GM18519 (cell line): ENCODE measurements around the gene ZNRF2.
"Not testable (repeated sequence)": the region's sequence is repeated elsewhere in the genome, so short reads cannot be mapped to it uniquely, and the experiment has no call there.

Source experiments
- ATAC-seq: cut with Tn5 transposase; IDR thresholded peaks from one replicate; pipeline ENCODE4 v1.9.1; 2021; ENCODE audit warnings: mild to moderate bottlenecking, moderate library complexity; ENCODE audit not compliant: unreplicated experiment, low FRiP score

Gene ZNRF2

GRCh38 chr7:30285536-30286284 lies 1.3 kb downstream of the ZNRF2 start:
- no peak for ATAC-seq

- ATAC-seq = no peak
These were observed 2.4 kb downstream of the ZNRF2 start for GRCh38 chr7:30286749-30287148.

GRCh38 chr7:30287625-30288024 lies 3.2 kb downstream of the ZNRF2 start:
- ATAC-seq = not testable (repeated sequence)

GRCh38 chr7:30289634-30290033 lies 5.2 kb downstream of the ZNRF2 start:
- ATAC-seq = not testable (repeated sequence)

- ATAC-seq = not testable (repeated sequence)
These were observed 5.9 kb downstream of the ZNRF2 start for GRCh38 chr7:30290317-30290716.

GRCh38 chr7:30292416-30293038 lies 8.1 kb downstream of the ZNRF2 start:
- not testable (repeated sequence) for ATAC-seq

GRCh38 chr7:30296304-30296703 lies 11.9 kb downstream of the ZNRF2 start:
- ATAC-seq = not testable (repeated sequence)

- not testable (repeated sequence) for ATAC-seq
These were observed 13.1 kb downstream of the ZNRF2 start for GRCh38 chr7:30297499-30297898.

GRCh38 chr7:30298409-30298808 lies 14.0 kb downstream of the ZNRF2 start:
- ATAC-seq = not testable (repeated sequence)

GRCh38 chr7:30301751-30302150 lies 17.4 kb downstream of the ZNRF2 start:
- no peak for ATAC-seq

- ATAC-seq = no peak
These were observed 18.4 kb downstream of the ZNRF2 start for GRCh38 chr7:30302656-30303311.

- no peak for ATAC-seq
These were observed 19.1 kb downstream of the ZNRF2 start for GRCh38 chr7:30303312-30304039.

GRCh38 chr7:30304177-30304884 lies 19.9 kb downstream of the ZNRF2 start:
- ATAC-seq = no peak

GRCh38 chr7:30306976-30307375 lies 22.6 kb downstream of the ZNRF2 start:
- ATAC-seq = no peak

- ATAC-seq = no peak
These were observed 24.0 kb downstream of the ZNRF2 start for GRCh38 chr7:30308389-30308788.

- ATAC-seq = no peak
These were observed 24.9 kb downstream of the ZNRF2 start for GRCh38 chr7:30309302-30309701.

- no peak for ATAC-seq
These were observed 25.5 kb downstream of the ZNRF2 start for GRCh38 chr7:30309842-30310435.

GRCh38 chr7:30310674-30311362 lies 26.4 kb downstream of the ZNRF2 start:
- ATAC-seq = no peak

GRCh38 chr7:30312178-30312577 lies 27.8 kb downstream of the ZNRF2 start:
- no peak for ATAC-seq
